MCF 10A (cell line): ENCODE measurements around the gene MTMR12. TPM values are rescaled to one million over a fixed set of nuclear protein-coding genes. Genes with fewer than 3 reads are reported as not detected.

Experiments used
- BruUV-seq: library from RNA; stranded (reverse); fragments of 400-500 nt; replicated peaks from 2 replicates; lab custom pipeline; 2021; lab: Mats Ljungman, UMichigan
- CTCF ChIA-PET: fragments of 300-600 bp; sonication (Branson Sonifier 250); formaldehyde crosslinking; extraction: SDS; loops from one replicate; lab custom pipeline; 2021; ENCODE audit warnings: antibody characterized with exemption, inconsistent platforms; lab: Yijun Ruan, JAX
- POLR2A ChIA-PET: fragments of 300-600, 350-650 bp; sonication (Branson Sonifier 250); formaldehyde crosslinking; extraction: SDS; loops from one replicate; lab custom pipeline; 2020; ENCODE audit warnings: antibody characterized with exemption, inconsistent platforms; lab: Yijun Ruan, JAX
- DNase-seq: peaks from one replicate; pipeline ENCODE4 v3.0.0-alpha.2; 2018; ENCODE audit not compliant: unreplicated experiment
- H3K27ac Mint-ChIP-seq: one replicate; pipeline ENCODE4 v1.8.0; 2022; ENCODE audit warnings: mild to moderate bottlenecking, low read depth, mixed read lengths; ENCODE audit not compliant: unreplicated experiment
- H3K27me3 Mint-ChIP-seq: one replicate; pipeline ENCODE4 v1.8.0; 2022; ENCODE audit warnings: mixed read lengths; ENCODE audit not compliant: insufficient read depth, unreplicated experiment
- H3K36me3 Mint-ChIP-seq: one replicate; pipeline ENCODE4 v1.8.0; 2022; ENCODE audit warnings: mild to moderate bottlenecking, moderate library complexity, mixed read lengths; ENCODE audit not compliant: insufficient read depth, unreplicated experiment
- H3K4me1 Mint-ChIP-seq: one replicate; pipeline ENCODE4 v1.8.0; 2022; ENCODE audit warnings: mixed read lengths; ENCODE audit not compliant: insufficient read depth, unreplicated experiment
- H3K4me3 Mint-ChIP-seq: one replicate; pipeline ENCODE4 v1.8.0; 2022; ENCODE audit warnings: mild to moderate bottlenecking, moderate library complexity, mixed read lengths; ENCODE audit not compliant: unreplicated experiment
- H3K9me3 Mint-ChIP-seq: one replicate; pipeline ENCODE4 v1.8.0; 2022; ENCODE audit warnings: mixed read lengths; ENCODE audit not compliant: unreplicated experiment
- CTCF ChIP-seq: fragments of 200-600 bp; IDR thresholded peaks from one replicate; pipeline ENCODE4 v1.8.0; 2022; ENCODE audit warnings: antibody characterized with exemption, mild to moderate bottlenecking; ENCODE audit not compliant: unreplicated experiment
- intact Hi-C: fragments of 100-400 bp; cut with micrococcal nuclease; formaldehyde crosslinking; loops from 2 replicates; pipeline ENCODE4 v1.14.1; 2022
- total RNA-seq: library from RNA; stranded (reverse); gene quantifications from 2 replicates; pipeline ENCODE4 v1.2.3, GENCODE V29; 2022

Gene MTMR12
- total RNA-seq, 1 experiment from 2014 or later, result 24.4 TPM

- CTCF ChIA-PET, result no interaction called here
These were observed 543 bp downstream of the MTMR12 start for GRCh38 chr5:32312197-32312594.

GRCh38 chr5:32311404-32312196 is 1.1 kb downstream of the MTMR12 start:
- no peak for TF ChIP-seq CTCF
- DNase-seq, result no peak
- H3K4me3 Mint-ChIP-seq, result peak overlapping the region; percentile 86
- intact Hi-C loops, result no loop called here
- no peaks in the 10 kb centered on the region for H3K27me3 Mint-ChIP-seq
- CTCF ChIA-PET, result interaction anchor here (0.6 kb wide), 2 partner anchors 133 to 1415 kb away, joined by 3 to 4 read pairs; no protein-coding TSS in a partner anchor
- no peaks in the 10 kb centered on the region for H3K9me3 Mint-ChIP-seq
- H3K4me1 Mint-ChIP-seq, result peaks cover 15% of the 10 kb centered on the region
- POLR2A ChIA-PET, result interaction anchor here (0.5 to 2.4 kb wide), 5 partner anchors 11 to 138 kb away, joined by 3 to 6 read pairs (median 5); no protein-coding TSS in a partner anchor
- peak overlapping the region; percentile 97 for H3K27ac Mint-ChIP-seq
- TSS peak; percentile 39 for BruUV-seq
- H3K36me3 Mint-ChIP-seq, result peaks cover 6% of the 10 kb centered on the region

More at GRCh38 chr5:32312197-32312594, 543 bp downstream of the MTMR12 start:
- peak overlapping the region; percentile 97 for H3K27ac Mint-ChIP-seq
- H3K27me3 Mint-ChIP-seq, result no peaks in the 10 kb centered on the region
- no TSS peak for BruUV-seq
- H3K4me3 Mint-ChIP-seq, result peak overlapping the region; percentile 86
- peak; percentile 56 for DNase-seq
- POLR2A ChIA-PET, result interaction anchor here (0.6 to 2.4 kb wide), 7 partner anchors 9 to 139 kb away, joined by 4 to 6 read pairs (median 4); no protein-coding TSS in a partner anchor
- no peak for TF ChIP-seq CTCF
- H3K9me3 Mint-ChIP-seq, result no peaks in the 10 kb centered on the region
- H3K4me1 Mint-ChIP-seq, result peaks cover 15% of the 10 kb centered on the region
- intact Hi-C loops, result no loop called here
- H3K36me3 Mint-ChIP-seq, result peaks cover 11% of the 10 kb centered on the region

- DNase-seq, result no peak
- intact Hi-C loops, result no loop called here
- ChIA-PET CTCF (no interaction called here), POLR2A (no interaction called here)
- no peak overlapping the region for H3K27ac Mint-ChIP-seq
- H3K9me3 Mint-ChIP-seq, result no peaks in the 10 kb centered on the region
- no peak for TF ChIP-seq CTCF
- BruUV-seq, result no TSS peak
- peaks cover 15% of the 10 kb centered on the region for H3K4me1 Mint-ChIP-seq
- H3K27me3 Mint-ChIP-seq, result no peaks in the 10 kb centered on the region
- H3K4me3 Mint-ChIP-seq, result no peak overlapping the region
- H3K36me3 Mint-ChIP-seq, result peaks cover 6% of the 10 kb centered on the region
These were observed 3.0 kb downstream of the MTMR12 start for GRCh38 chr5:32309761-32310160.

GRCh38 chr5:32308946-32309345 is 3.8 kb downstream of the MTMR12 start:
- H3K36me3 Mint-ChIP-seq, result peaks cover 6% of the 10 kb centered on the region
- TF ChIP-seq CTCF, result no peak
- intact Hi-C loops, result no loop called here
- POLR2A ChIA-PET, result no interaction called here
- CTCF ChIA-PET, result no interaction called here
- H3K4me3 Mint-ChIP-seq, result no peak overlapping the region
- no peak for DNase-seq
- no peak overlapping the region for H3K27ac Mint-ChIP-seq
- peaks cover 15% of the 10 kb centered on the region for H3K4me1 Mint-ChIP-seq
- no peaks in the 10 kb centered on the region for H3K9me3 Mint-ChIP-seq
- BruUV-seq, result no TSS peak
- H3K27me3 Mint-ChIP-seq, result no peaks in the 10 kb centered on the region
